Thyroid gland (tissue), 4 donors: ENCODE data around the gene BICD2. TPM values are rescaled to one million over a fixed set of nuclear protein-coding genes. Genes with fewer than 3 reads are reported as not detected.
"Not testable (repeated sequence)": the region's sequence is repeated elsewhere in the genome, so short reads cannot be mapped to it uniquely, and the experiment has no call there.

Experiments
- DNase-seq, 2 donors: peaks; one replicate each; pipeline ENCODE4 v3.0.0-alpha.2; 2019
- H3K27ac ChIP-seq, 3 donors: fragments of 200-600 bp; sonication (generic); 1 replicate in 2 of 3; 2 replicates in 1 of 3; pipeline ENCODE4 v1.5.1; 2016 to 2019; ENCODE audit warnings: mild to moderate bottlenecking in 1 of 3, moderate library complexity in 1 of 3
- H3K27me3 ChIP-seq: fragments of 200-600 bp; sonication (generic); one replicate; pipeline ENCODE4 v1.5.1; 2019
- H3K36me3 ChIP-seq, 2 donors: fragments of 200-600 bp; sonication (generic); one replicate each; pipeline ENCODE4 v1.5.1; 2016 to 2019
- H3K4me1 ChIP-seq, 2 donors: fragments of 200-600 bp; sonication (generic); one replicate each; pipeline ENCODE4 v1.5.1; 2017 to 2019
- H3K4me3 ChIP-seq, 3 donors: fragments of 200-600 bp; sonication (generic); replicated peaks in 1 of 3; 1 replicate in 2 of 3; 2 replicates in 1 of 3; pipeline ENCODE4 v1.5.1; 2016; ENCODE audit warnings: mild to moderate bottlenecking in 1 of 3
- H3K9me3 ChIP-seq: fragments of 200-600 bp; sonication (generic); one replicate; pipeline ENCODE4 v1.5.1; 2017
- POLR2A ChIP-seq, 2 donors: fragments of 450-650 bp; IDR thresholded peaks; one replicate each; pipeline ENCODE4 v1.6.1; 2017; ENCODE audit warnings: antibody characterized with exemption in 2 of 2, mild to moderate bottlenecking in 2 of 2, moderate library complexity in 1 of 2
- WGBS, 2 donors: methylation state at CpG; one replicate each; pipeline ENCODE4 v1.1.5; 2017; 5-methylcytosine and 5-hydroxymethylcytosine counted together
- intact Hi-C: fragments of 100-400 bp; cut with DNase I; formaldehyde crosslinking; loops from one replicate; pipeline ENCODE4 v1.15.1; 2023
- total RNA-seq, 4 donors: library from RNA; depleted of rRNA; stranded (reverse); fragments of >200 nt; gene quantifications; one replicate each; pipeline ENCODE4 v1.2.3, GENCODE V29; 2016
- TF ChIP-seq, protein P1 (sequence below), 6 experiments: fragments of 200-600 bp in 3 of 6; fragments of 450-650 bp in 3 of 6; sonication (generic) in 3 of 6; IDR thresholded peaks; one replicate each; pipeline ENCODE4 v1.5.1; 2016 to 2019; ENCODE audit warnings: antibody characterized with exemption in 6 of 6, mild to moderate bottlenecking in 2 of 6, inconsistent platforms in 1 of 6, moderate library complexity in 1 of 6

The BICD2 gene
- total RNA-seq, 4 donors from 2014 or later, result 26.1 to 33.3 (median 28.2) TPM

DNA sequence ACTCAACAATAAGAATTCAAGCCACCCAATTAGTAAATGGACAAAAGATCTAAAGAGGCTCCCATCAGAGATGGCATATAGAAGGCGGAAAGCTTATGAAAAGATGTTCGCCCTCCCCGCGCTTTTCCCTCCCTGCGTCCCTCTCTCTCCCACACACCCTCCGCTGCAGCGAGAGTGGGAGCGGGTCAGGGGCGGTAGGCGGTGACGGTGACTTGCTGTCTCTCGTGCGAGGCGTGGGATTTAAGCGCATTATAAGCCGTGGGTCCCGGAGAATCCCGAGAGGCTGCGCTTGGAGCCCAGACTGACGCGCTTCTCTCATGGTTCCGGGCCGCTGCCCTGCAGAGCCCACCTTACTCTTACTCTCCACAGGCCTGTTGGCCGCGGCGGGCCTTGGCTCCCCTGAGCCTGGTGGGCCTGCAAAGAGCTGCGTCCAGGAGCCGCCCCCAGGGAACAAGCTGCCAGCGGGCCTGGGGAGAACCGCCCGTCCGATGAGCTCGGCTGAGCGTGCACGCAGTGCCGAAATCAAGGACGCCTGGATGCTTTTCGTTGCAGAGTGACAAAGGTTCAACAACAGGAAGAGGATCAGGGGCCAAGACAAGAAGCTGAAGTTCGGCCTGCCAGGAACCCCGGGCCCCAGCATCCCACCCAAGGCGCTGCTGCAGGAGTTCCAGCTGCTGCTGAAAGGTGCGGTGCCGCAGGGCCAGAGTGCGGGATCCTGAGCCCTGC is 42.6 kb upstream of the BICD2 start:
- peaks cover 43% of the 10 kb centered on the region for H3K27me3 ChIP-seq
- H3K4me1 ChIP-seq, result peaks cover 24 to 28% of the 10 kb centered on the region in 2 donors
- no peaks in the 10 kb centered on the region for H3K36me3 ChIP-seq
- H3K4me3 ChIP-seq, result no peak overlapping the region
- H3K27ac ChIP-seq, result no peak overlapping the region
- intact Hi-C loops, result no loop called here
- 9 to 24% methylated on average over 28 to 34 of the region's 44 CpGs for WGBS, 2 donors
- TF ChIP-seq POLR2A (IDR thresholded peaks at IDR 0.05), result no peak
- TF ChIP-seq, protein P1, sequence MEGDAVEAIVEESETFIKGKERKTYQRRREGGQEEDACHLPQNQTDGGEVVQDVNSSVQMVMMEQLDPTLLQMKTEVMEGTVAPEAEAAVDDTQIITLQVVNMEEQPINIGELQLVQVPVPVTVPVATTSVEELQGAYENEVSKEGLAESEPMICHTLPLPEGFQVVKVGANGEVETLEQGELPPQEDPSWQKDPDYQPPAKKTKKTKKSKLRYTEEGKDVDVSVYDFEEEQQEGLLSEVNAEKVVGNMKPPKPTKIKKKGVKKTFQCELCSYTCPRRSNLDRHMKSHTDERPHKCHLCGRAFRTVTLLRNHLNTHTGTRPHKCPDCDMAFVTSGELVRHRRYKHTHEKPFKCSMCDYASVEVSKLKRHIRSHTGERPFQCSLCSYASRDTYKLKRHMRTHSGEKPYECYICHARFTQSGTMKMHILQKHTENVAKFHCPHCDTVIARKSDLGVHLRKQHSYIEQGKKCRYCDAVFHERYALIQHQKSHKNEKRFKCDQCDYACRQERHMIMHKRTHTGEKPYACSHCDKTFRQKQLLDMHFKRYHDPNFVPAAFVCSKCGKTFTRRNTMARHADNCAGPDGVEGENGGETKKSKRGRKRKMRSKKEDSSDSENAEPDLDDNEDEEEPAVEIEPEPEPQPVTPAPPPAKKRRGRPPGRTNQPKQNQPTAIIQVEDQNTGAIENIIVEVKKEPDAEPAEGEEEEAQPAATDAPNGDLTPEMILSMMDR (IDR thresholded peaks at IDR 0.05), result no peak
- DNase-seq, result no peak
- no peaks in the 10 kb centered on the region for H3K9me3 ChIP-seq

DNA sequence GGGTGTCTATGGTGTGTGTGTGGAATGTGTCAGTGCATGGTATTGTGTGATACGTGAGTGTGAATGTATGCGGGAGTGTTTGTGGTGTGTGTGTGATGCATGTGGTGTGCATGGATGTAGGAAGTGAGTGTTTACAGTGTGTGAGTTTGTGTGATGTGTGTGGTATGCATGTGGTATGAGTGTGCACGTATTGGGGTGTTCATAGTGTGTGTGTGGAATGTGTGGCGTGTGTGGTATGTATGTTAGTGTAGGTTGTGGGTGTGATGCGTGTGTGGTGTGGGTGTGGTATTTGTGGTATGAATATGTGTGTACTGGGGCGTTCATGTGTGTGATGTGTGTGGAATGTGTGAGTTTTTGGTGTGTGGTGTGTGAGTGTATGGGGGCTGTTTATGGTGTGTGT is 40.1 kb upstream of the BICD2 start:
- Histone ChIP-seq H3K36me3 (no peaks in the 10 kb centered on the region), H3K9me3 (no peaks in the 10 kb centered on the region), H3K4me1 (peaks cover 23 to 26% of the 10 kb centered on the region in 2 donors), H3K4me3 (no peak overlapping the region), H3K27ac (no peak overlapping the region), H3K27me3 (peaks cover 29% of the 10 kb centered on the region)
- 84 to 87% methylated on average over 6 of the region's 6 CpGs for WGBS, 2 donors
- TF ChIP-seq, protein P1 (IDR thresholded peaks at IDR 0.05), result no peak
- no peak for TF ChIP-seq POLR2A (IDR thresholded peaks at IDR 0.05)
- intact Hi-C loops, result no loop called here
- no peak for DNase-seq

- H3K27ac ChIP-seq, result no peak overlapping the region
- H3K4me1 ChIP-seq, result no peaks in the 10 kb centered on the region
- no peak for DNase-seq
- intact Hi-C loops, result no loop called here
- H3K4me3 ChIP-seq, result no peak overlapping the region
- no peak for TF ChIP-seq POLR2A (IDR thresholded peaks at IDR 0.05)
- TF ChIP-seq, protein P1 (IDR thresholded peaks at IDR 0.05), result no peak
- no peaks in the 10 kb centered on the region for H3K36me3 ChIP-seq
- 92% methylated on average over 11 of the region's 11 CpGs for WGBS, 2 donors
- H3K9me3 ChIP-seq, result no peaks in the 10 kb centered on the region
- H3K27me3 ChIP-seq, result no peaks in the 10 kb centered on the region
These were observed 33.7 kb upstream of the BICD2 start for GRCh38 chr9:92798358-92798757.

GRCh38 chr9:92796337-92796804 is 31.7 kb upstream of the BICD2 start:
- H3K27ac ChIP-seq, DNase-seq, intact Hi-C loops, H3K27me3 ChIP-seq, H3K9me3 ChIP-seq, H3K36me3 ChIP-seq, H3K4me1 ChIP-seq, H3K4me3 ChIP-seq: not testable (repeated sequence)
- WGBS, 2 donors, result 46 to 53% methylated on average over 8 to 9 of the region's 9 CpGs

DNA sequence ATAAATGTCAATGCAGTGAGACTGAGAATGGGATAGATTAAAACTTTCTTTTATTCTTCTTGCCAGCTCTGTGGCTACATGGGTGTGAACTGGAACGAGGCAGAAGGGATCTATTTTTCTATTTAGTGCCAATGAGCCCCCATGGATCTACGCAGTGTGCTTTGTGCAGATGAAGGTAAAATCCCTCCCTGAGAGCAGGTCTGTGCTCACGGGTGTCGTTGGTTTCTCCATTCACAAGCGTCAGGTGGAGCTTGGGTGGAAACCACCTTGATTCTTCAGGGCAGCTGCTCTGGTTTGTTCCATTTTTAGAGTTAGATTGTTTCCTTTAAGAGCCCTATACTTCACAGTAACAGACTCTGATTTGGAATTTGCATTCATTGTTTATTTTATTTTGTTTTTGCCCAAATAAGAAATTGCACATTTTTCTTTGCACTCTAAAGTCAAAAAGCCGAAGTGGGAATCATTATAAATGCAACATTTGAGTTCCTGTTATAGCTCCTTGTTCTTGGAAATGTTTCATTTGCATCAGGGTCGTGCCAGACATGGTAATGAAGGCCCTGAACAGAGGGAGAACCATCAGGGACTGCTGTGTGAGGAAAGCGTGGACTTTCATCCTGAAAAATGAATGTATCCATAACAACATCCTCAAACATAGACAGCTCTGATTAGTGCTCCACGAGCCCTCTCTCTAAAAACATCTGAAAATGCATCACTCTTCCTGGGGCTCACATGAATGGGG is 31.1 kb upstream of the BICD2 start:
- H3K27me3 ChIP-seq, result no peaks in the 10 kb centered on the region
- no peak overlapping the region for H3K4me3 ChIP-seq
- H3K36me3 ChIP-seq, result no peaks in the 10 kb centered on the region
- H3K27ac ChIP-seq, result no peak overlapping the region
- WGBS, 2 donors, result 61 to 63% methylated on average over 9 of the region's 9 CpGs
- no peaks in the 10 kb centered on the region for H3K9me3 ChIP-seq
- no peak for DNase-seq
- intact Hi-C loops, result no loop called here
- TF ChIP-seq, protein P1 (IDR thresholded peaks at IDR 0.05), result no peak
- no peak for TF ChIP-seq POLR2A (IDR thresholded peaks at IDR 0.05)
- no peaks in the 10 kb centered on the region for H3K4me1 ChIP-seq
